Endothelial cell of umbilical vein (primary cell): ENCODE measurements around the gene LCP1. TPM values are rescaled to one million over a fixed set of nuclear protein-coding genes. Genes with fewer than 3 reads are reported as not detected.

Experiments
- BruUV-seq: library from RNA; stranded (reverse); fragments of 400-500 nt; replicated peaks from 2 replicates; lab custom pipeline; 2021; lab: Mats Ljungman, UMichigan
- CTCF ChIA-PET: fragments of 300-600, 350-600 bp; sonication (Branson Sonifier 250); formaldehyde crosslinking; loops from one replicate; lab custom pipeline; 2021; ENCODE audit warnings: antibody characterized with exemption, inconsistent platforms; lab: Charles Lee
- POLR2A ChIA-PET: fragments of 300-600, 350-600 bp; sonication (Branson Sonifier 250); formaldehyde crosslinking; loops from one replicate; lab custom pipeline; 2021; ENCODE audit warnings: antibody characterized with exemption, inconsistent platforms; lab: Charles Lee
- DNase-seq: peaks from one replicate; pipeline ENCODE4 v3.0.0-alpha.2; 2011; ENCODE audit warnings: low read depth, low spot score
- FAIRE-seq: peaks from 2 replicates; lab custom pipeline; 2011; peaks lifted over from hg19 to GRCh38; lab: Jason Lieb, UNC
- H2AFZ ChIP-seq: 2 replicates; pipeline ENCODE4 v1.6.0; 2012; ENCODE audit warnings: low read depth, low read length, control low read depth, inconsistent platforms
- H3K27ac ChIP-seq: 2 replicates; pipeline ENCODE4 v1.5.1; 2011; ENCODE audit warnings: low read depth, mild to moderate bottlenecking, control low read depth, low read length, moderate library complexity; ENCODE audit not compliant: insufficient read depth
- H3K27me3 ChIP-seq, 2 experiments: 2 replicates each; pipeline versions ENCODE4 v1.6.0 to v1.6.1; 2011; ENCODE audit warnings: low read length in 2 of 2, mixed read lengths in 1 of 2; ENCODE audit not compliant: control insufficient read depth in 2 of 2, insufficient read depth in 2 of 2
- H3K36me3 ChIP-seq, 2 experiments: 2 replicates in 1 of 2; 3 replicates in 1 of 2; pipeline ENCODE4 v1.5.1; 2011; ENCODE audit warnings: low read length in 2 of 2, mild to moderate bottlenecking in 1 of 2, moderate library complexity in 1 of 2; ENCODE audit not compliant: control insufficient read depth in 2 of 2, insufficient read depth in 2 of 2; ENCODE audit errors: extremely low read depth in 1 of 2
- H3K4me1 ChIP-seq: 3 replicates; pipeline ENCODE4 v1.5.1; 2011; ENCODE audit warnings: mild to moderate bottlenecking, low read length; ENCODE audit not compliant: control insufficient read depth, insufficient read depth; ENCODE audit errors: extremely low read depth
- H3K4me2 ChIP-seq: 2 replicates; pipeline ENCODE4 v1.6.1; 2011; ENCODE audit warnings: low read length, control low read depth, mixed read lengths; ENCODE audit not compliant: insufficient read depth
- H3K4me3 ChIP-seq, 3 experiments: fragments of 200-600 bp in 1 of 3; sonication (generic), shearing (Covaris generic) in 1 of 3; replicated peaks in 1 of 3; 2 replicates each; pipeline ENCODE4 v1.5.1; 2011 to 2016; ENCODE audit warnings: control low read depth in 3 of 3, low read length in 3 of 3, mild to moderate bottlenecking in 2 of 3, inconsistent platforms in 1 of 3, low read depth in 1 of 3, moderate library complexity in 1 of 3; ENCODE audit not compliant: insufficient read depth in 1 of 3
- H3K79me2 ChIP-seq: 2 replicates; pipeline ENCODE4 v1.6.0; 2012; ENCODE audit warnings: low read length, inconsistent platforms; ENCODE audit not compliant: control insufficient read depth, insufficient read depth
- H3K9ac ChIP-seq: replicated peaks from 2 replicates; pipeline ENCODE3; 2011; ENCODE audit warnings: low read length, control low read depth; ENCODE audit not compliant: insufficient read depth; ENCODE audit errors: extremely low read depth
- H3K9me1 ChIP-seq: replicated peaks from 3 replicates; pipeline ENCODE4 v1.6.0; 2011; ENCODE audit warnings: mild to moderate bottlenecking, low read length; ENCODE audit not compliant: control insufficient read depth, insufficient read depth; ENCODE audit errors: extremely low read depth
- H3K9me3 ChIP-seq: replicated peaks from 2 replicates; pipeline ENCODE4 v1.5.1; 2012; ENCODE audit warnings: low read length, inconsistent platforms; ENCODE audit not compliant: control insufficient read depth, insufficient read depth
- H4K20me1 ChIP-seq: replicated peaks from 2 replicates; pipeline ENCODE3; 2011; ENCODE audit warnings: mild to moderate bottlenecking, low read length; ENCODE audit not compliant: control insufficient read depth, insufficient read depth; ENCODE audit errors: extremely low read depth
- CTCF ChIP-seq, 2 donors: IDR thresholded peaks; 1 replicate in 1 of 2; 2 replicates in 1 of 2; pipeline ENCODE4 v1.5.1; 2011; ENCODE audit warnings: low read length in 2 of 2, mild to moderate bottlenecking in 2 of 2, moderate library complexity in 2 of 2, control low read depth in 1 of 2, inconsistent platforms in 1 of 2, low read depth in 1 of 2; ENCODE audit not compliant: insufficient read depth in 1 of 2; ENCODE audit errors: extremely low read depth in 1 of 2
- dilution Hi-C: fragments of 300-500 bp; cut with MboI; formaldehyde crosslinking; loops from one replicate; pipeline ENCODE4 v1.15.0; 2019; ENCODE audit warnings: low sequenced_read_pairs; ENCODE audit not compliant: extremely low pct_ligation_motif_present
- intact Hi-C: fragments of 100-400 bp; cut with micrococcal nuclease; formaldehyde crosslinking; loops from one replicate; pipeline ENCODE4 v1.10.0; 2022
- polyA plus RNA-seq, 4 experiments: library from polyadenylated mRNA; depleted of rRNA in 3 of 4; stranded (reverse) in 3 of 4; unstranded in 1 of 4; fragments of >200 nt; gene quantifications; 2 replicates each; pipeline versions ENCODE4 v1.2.1 to v1.2.3, GENCODE V29; 2011 to 2012; ENCODE audit warnings: missing spikeins in 1 of 4
- small RNA-seq: library from RNA; depleted of rRNA; stranded (forward); fragments of <200 nt; gene quantifications from one replicate; pipeline ENCODE3, GENCODE V24; 2012; ENCODE audit warnings: low replicate concordance, low read depth; ENCODE audit not compliant: insufficient read depth, insufficient read length
- total RNA-seq: library from RNA; stranded (reverse); gene quantifications from 2 replicates; pipeline ENCODE4 v1.2.3, GENCODE V29; 2021

Gene LCP1
- total and polyA plus RNA-seq, 2 donors (not counting 3 experiments of a cell fraction or from before 2014, with no cell fraction given): 0.18 to 0.38 TPM

GRCh38 chr13:46076827-46077226 lies 105.2 kb downstream of the LCP1 start:
- H2AFZ ChIP-seq: no peak overlapping the region
- dilution Hi-C loops: no loop called here
- DNase-seq (no peak), FAIRE-seq (no peak)
- TF ChIP-seq CTCF (IDR thresholded peaks at IDR 0.05; ENCODE audit: extremely low read depth in 1 of 2, insufficient read depth in 1 of 2, low read depth in 1 of 2, low read length in 2 of 2): no peak
- no peaks in the 10 kb centered on the region for H3K9me1 ChIP-seq
- peaks cover 0 to 5% of the 10 kb centered on the region in 2 experiments for H3K27me3 ChIP-seq
- no peak overlapping the region for H3K4me2 ChIP-seq
- H4K20me1 ChIP-seq: no peaks in the 10 kb centered on the region
- CTCF ChIA-PET: no interaction called here
- no peaks in the 10 kb centered on the region for H3K4me1 ChIP-seq
- no peaks in the 10 kb centered on the region for H3K79me2 ChIP-seq
- no peak overlapping the region for H3K9ac ChIP-seq
- H3K4me3 ChIP-seq: no peak overlapping the region
- H3K9me3 ChIP-seq: no peaks in the 10 kb centered on the region
- H3K27ac ChIP-seq: no peak overlapping the region
- BruUV-seq: no TSS peak
- POLR2A ChIA-PET: no interaction called here
- no peaks in the 10 kb centered on the region for H3K36me3 ChIP-seq
- intact Hi-C loops: no loop called here

Small RNA genes lying within 50 kb of the gene (small RNA-seq; reads per million reads assigned to genes)
- gene RN7SL288P: not detected

Other genes starting within 250 kb of the LCP1 start
- 32.0 and 36.6 TPM in 2 replicates for gene ZC3H13, start 129.4 kb downstream of the LCP1 start, total RNA-seq
- gene ZC3H13, start 129.4 kb downstream of the LCP1 start, polyA plus RNA-seq: 2.5 and 3.8 TPM in 2 replicates
- gene CPB2, start 77.1 kb downstream of the LCP1 start, total RNA-seq: not detected in 2 replicates
- not detected in 2 replicates for gene CPB2, start 77.1 kb downstream of the LCP1 start, polyA plus RNA-seq
- not detected in 2 replicates for gene LRRC63, start 29.8 kb upstream of the LCP1 start, total RNA-seq
- 0.04 TPM in 1 of 2 replicates, not detected in the other for gene LRRC63, start 29.8 kb upstream of the LCP1 start, polyA plus RNA-seq
- not detected in 2 replicates for gene RUBCNL, start 205.1 kb upstream of the LCP1 start, total RNA-seq
- not detected in 2 replicates for gene RUBCNL, start 205.1 kb upstream of the LCP1 start, polyA plus RNA-seq